Neuronal stem cell (in vitro differentiated cells): ENCODE measurements around the gene SPECC1L.
"Not testable (repeated sequence)": the region's sequence is repeated elsewhere in the genome, so short reads cannot be mapped to it uniquely, and the experiment has no call there.

ENCODE experiments used
- DNase-seq: peaks from one replicate; pipeline ENCODE4 v3.0.0-alpha.2; 2013; ENCODE audit warnings: low spot score
- H2AFZ ChIP-seq: one replicate; pipeline ENCODE4 v1.6.1; 2013; ENCODE audit warnings: mild to moderate bottlenecking, low read length, inconsistent platforms
- H2AK5ac ChIP-seq: 2 replicates; pipeline ENCODE4 v1.6.1; 2013; ENCODE audit warnings: low read depth, mild to moderate bottlenecking, inconsistent platforms, low read length, moderate library complexity, mixed read lengths
- H2BK120ac ChIP-seq: 2 replicates; pipeline ENCODE4 v1.6.1; 2013; ENCODE audit warnings: low read depth, mild to moderate bottlenecking, inconsistent platforms, low read length, moderate library complexity, mixed read lengths
- H2BK12ac ChIP-seq: one replicate; pipeline ENCODE4 v1.6.1; 2013; ENCODE audit warnings: low read length, inconsistent platforms
- H2BK15ac ChIP-seq: 2 replicates; pipeline ENCODE4 v1.6.1; 2013; ENCODE audit warnings: mild to moderate bottlenecking, low read length, inconsistent platforms, mixed read lengths
- H2BK5ac ChIP-seq: one replicate; pipeline ENCODE4 v1.6.1; 2013; ENCODE audit warnings: inconsistent platforms, mild to moderate bottlenecking, low read length, moderate library complexity
- H3K14ac ChIP-seq: one replicate; pipeline ENCODE4 v1.6.1; 2013; ENCODE audit warnings: low read length, inconsistent platforms
- H3K18ac ChIP-seq: 2 replicates; pipeline ENCODE4 v1.6.1; 2013; ENCODE audit warnings: low read length, inconsistent platforms
- H3K23ac ChIP-seq: 2 replicates; pipeline ENCODE4 v1.6.1; 2013; ENCODE audit warnings: low read depth, mild to moderate bottlenecking, mixed read lengths, low read length, inconsistent platforms; ENCODE audit not compliant: poor library complexity
- H3K27ac ChIP-seq: replicated peaks from 3 replicates; pipeline ENCODE4 v1.5.1; 2013; ENCODE audit warnings: low read length, inconsistent platforms
- H3K27me3 ChIP-seq, 3 experiments: 2 replicates each; pipeline ENCODE4 v1.6.1; 2013; ENCODE audit warnings: low read length in 3 of 3, mild to moderate bottlenecking in 2 of 3, inconsistent platforms in 1 of 3, low read depth in 1 of 3, mixed read lengths in 1 of 3, moderate library complexity in 1 of 3; ENCODE audit not compliant: control insufficient read depth in 3 of 3, insufficient read depth in 3 of 3
- H3K36me3 ChIP-seq, 2 donors: replicated peaks in 1 of 2; 2 replicates each; pipeline ENCODE4 v1.6.1; 2013; ENCODE audit warnings: low read length in 2 of 2; ENCODE audit not compliant: control insufficient read depth in 2 of 2, insufficient read depth in 2 of 2
- H3K4ac ChIP-seq: 2 replicates; pipeline ENCODE4 v1.6.1; 2013; ENCODE audit warnings: inconsistent platforms, mild to moderate bottlenecking, low read length, moderate library complexity
- H3K4me1 ChIP-seq, 2 donors: 1 replicate in 1 of 2; 2 replicates in 1 of 2; pipeline ENCODE4 v1.6.1; 2013; ENCODE audit warnings: low read length in 2 of 2, low read depth in 1 of 2; ENCODE audit not compliant: control insufficient read depth in 2 of 2, insufficient read depth in 1 of 2
- H3K4me2 ChIP-seq: one replicate; pipeline ENCODE4 v1.6.1; 2013; ENCODE audit warnings: mild to moderate bottlenecking, low read length, inconsistent platforms; ENCODE audit not compliant: insufficient read depth, poor library complexity, severe bottlenecking
- H3K4me3 ChIP-seq, 2 donors: 2 replicates each; pipeline ENCODE4 v1.5.1; 2013; ENCODE audit warnings: low read length in 2 of 2, mild to moderate bottlenecking in 2 of 2, inconsistent platforms in 1 of 2, moderate library complexity in 1 of 2
- H3K79me1 ChIP-seq: one replicate; pipeline ENCODE4 v1.6.1; 2013; ENCODE audit warnings: low read depth, mild to moderate bottlenecking, inconsistent platforms, low read length, moderate library complexity
- H3K9ac ChIP-seq: one replicate; pipeline ENCODE4 v1.6.1; 2013; ENCODE audit warnings: mild to moderate bottlenecking, low read depth, low read length, inconsistent platforms; ENCODE audit not compliant: poor library complexity
- H3K9me3 ChIP-seq, 2 donors: replicated peaks in 1 of 2; 2 replicates each; pipeline versions ENCODE3 to v1.6.1; 2013; ENCODE audit warnings: low read length in 2 of 2, mild to moderate bottlenecking in 2 of 2, inconsistent platforms in 1 of 2, low read depth in 1 of 2, mixed read lengths in 1 of 2, moderate library complexity in 1 of 2; ENCODE audit not compliant: control insufficient read depth in 2 of 2, insufficient read depth in 1 of 2
- H4K8ac ChIP-seq: one replicate; pipeline ENCODE4 v1.6.1; 2013; ENCODE audit warnings: low read depth, mild to moderate bottlenecking, inconsistent platforms, low read length, moderate library complexity
- H4K91ac ChIP-seq: one replicate; pipeline ENCODE4 v1.6.1; 2013; ENCODE audit warnings: low read length, low read depth, mild to moderate bottlenecking, inconsistent platforms; ENCODE audit not compliant: poor library complexity
- WGBS, 2 donors: extraction: QIAGEN DNeasy Blood & Tissue Kit; methylation state at CpG; one replicate each; pipeline ENCODE4 v1.1.7; 2013; ENCODE audit warnings: missing lambda C conversion rate in 2 of 2, mixed read lengths in 1 of 2; ENCODE audit not compliant: insufficient read length in 2 of 2, insufficient replicate concordance in 1 of 2; ENCODE audit errors: extremely low coverage in 2 of 2; 5-methylcytosine and 5-hydroxymethylcytosine counted together

SPECC1L gene

DNA sequence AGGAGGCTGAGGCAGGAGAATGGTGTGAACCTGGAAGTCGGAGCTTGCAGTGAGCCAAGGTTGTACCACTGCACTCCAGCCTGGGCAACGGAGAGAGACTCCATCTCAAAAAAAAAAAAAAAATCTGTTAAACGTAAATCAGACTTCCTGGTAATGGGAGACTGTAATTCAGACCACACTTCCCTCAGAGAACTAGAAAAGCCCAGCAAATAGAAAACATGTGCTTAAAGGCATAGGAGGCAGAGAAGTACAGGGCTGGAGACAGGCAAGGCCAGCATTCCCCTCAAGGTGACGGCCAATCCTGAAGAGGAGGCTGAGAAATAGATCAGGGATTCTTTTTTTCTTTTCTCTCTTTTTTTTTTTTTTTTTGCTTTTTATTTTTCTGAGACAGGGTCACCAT, 34.0 kb upstream of the SPECC1L start:
- no peak overlapping the region for H3K27ac ChIP-seq
- no peak for DNase-seq
- H2BK15ac ChIP-seq = no peak overlapping the region
- H4K8ac ChIP-seq = no peak overlapping the region
- H3K4me2 ChIP-seq = no peak overlapping the region
- H3K18ac ChIP-seq = no peak overlapping the region
- H4K91ac ChIP-seq = no peak overlapping the region
- H2BK12ac ChIP-seq = no peak overlapping the region
- H3K4ac ChIP-seq = no peak overlapping the region
- no peaks in the 10 kb centered on the region for H3K27me3 ChIP-seq
- H2BK120ac ChIP-seq = no peak overlapping the region
- no peak overlapping the region for H2BK5ac ChIP-seq
- H3K4me3 ChIP-seq = no peak overlapping the region
- no peak overlapping the region for H3K23ac ChIP-seq
- no peak overlapping the region for H3K9ac ChIP-seq
- no CpG with 5 or more reads among the region's 4 CpGs for WGBS, 2 donors
- no peak overlapping the region for H2AFZ ChIP-seq
- no peaks in the 10 kb centered on the region for H3K9me3 ChIP-seq
- no peaks in the 10 kb centered on the region for H3K4me1 ChIP-seq
- H3K79me1 ChIP-seq = no peaks in the 10 kb centered on the region
- H3K14ac ChIP-seq = no peak overlapping the region
- H3K36me3 ChIP-seq = no peaks in the 10 kb centered on the region
- H2AK5ac ChIP-seq = no peak overlapping the region

DNA sequence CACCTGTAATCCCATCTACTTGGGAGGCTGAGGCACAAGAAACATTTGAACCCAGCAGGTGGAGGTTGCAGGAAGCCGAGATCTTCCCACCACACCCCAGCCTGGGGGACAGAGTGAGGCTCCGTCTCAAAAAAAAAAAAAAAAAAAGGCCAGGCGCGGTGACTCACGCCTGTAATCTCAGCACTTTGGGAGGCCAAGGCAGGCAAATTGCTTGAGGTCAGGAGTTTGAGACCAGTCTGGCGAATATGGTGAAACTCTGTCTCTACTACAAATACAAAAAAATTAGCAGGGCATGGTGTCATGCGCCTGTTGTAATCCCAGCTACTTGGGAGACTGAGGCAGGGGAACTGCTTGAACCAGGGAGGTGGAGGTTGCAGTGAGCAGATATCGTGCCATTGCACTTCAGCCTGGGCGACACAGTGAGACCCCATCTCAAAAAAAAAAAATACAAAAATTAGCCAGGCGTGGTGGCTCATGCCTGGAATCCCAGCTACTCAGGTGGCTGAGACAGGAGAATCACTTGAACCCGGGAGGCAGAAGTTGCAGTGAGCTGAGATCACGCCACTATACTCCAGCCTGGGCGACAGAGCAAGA, 32.4 kb upstream of the SPECC1L start:
- not testable (repeated sequence) for H4K8ac ChIP-seq, H3K9ac ChIP-seq, H2BK120ac ChIP-seq, H2AFZ ChIP-seq, DNase-seq, H3K18ac ChIP-seq, H3K36me3 ChIP-seq, H3K4me3 ChIP-seq, H2AK5ac ChIP-seq, H3K9me3 ChIP-seq, H4K91ac ChIP-seq, H3K4me2 ChIP-seq, H2BK5ac ChIP-seq, H3K27ac ChIP-seq, H2BK12ac ChIP-seq, H3K79me1 ChIP-seq, H3K23ac ChIP-seq, H3K27me3 ChIP-seq, H2BK15ac ChIP-seq, H3K14ac ChIP-seq, H3K4ac ChIP-seq
- H3K4me1 ChIP-seq = peaks cover 5 to 11% of the 10 kb centered on the region in 2 donors
- WGBS, 2 donors = no CpG with 5 or more reads among the region's 13 CpGs

DNA sequence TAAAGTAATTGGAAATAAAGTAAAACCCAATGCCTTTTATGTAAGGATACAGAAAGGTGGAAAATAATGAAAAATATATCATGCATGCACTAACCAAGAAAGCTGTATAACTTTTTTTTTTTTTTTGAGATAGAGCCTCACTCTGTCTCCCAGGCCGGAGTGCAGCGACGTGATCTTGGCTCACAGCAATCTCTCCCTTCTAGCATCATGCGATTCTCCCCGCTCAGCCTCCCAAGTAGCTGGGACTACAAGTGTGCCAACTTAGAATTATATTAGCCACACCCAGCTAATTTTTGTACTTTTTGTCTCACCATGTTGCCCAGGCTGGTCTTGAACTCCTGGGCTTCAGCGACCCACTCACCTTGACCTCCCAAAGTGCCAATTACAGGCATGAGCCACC, 30.2 kb upstream of the SPECC1L start:
- H2BK120ac ChIP-seq = no peak overlapping the region
- no peak overlapping the region for H2BK12ac ChIP-seq
- H3K4me1 ChIP-seq = peaks cover 7 to 15% of the 10 kb centered on the region in 2 donors
- H3K9me3 ChIP-seq = no peaks in the 10 kb centered on the region
- no peak overlapping the region for H3K27ac ChIP-seq
- H2BK5ac ChIP-seq = no peak overlapping the region
- no peak overlapping the region for H3K4me3 ChIP-seq
- H2AK5ac ChIP-seq = no peak overlapping the region
- H4K8ac ChIP-seq = no peak overlapping the region
- no peak overlapping the region for H2BK15ac ChIP-seq
- H3K14ac ChIP-seq = no peak overlapping the region
- no peak for DNase-seq
- no peak overlapping the region for H2AFZ ChIP-seq
- H4K91ac ChIP-seq = no peak overlapping the region
- WGBS, 2 donors = no CpG with 5 or more reads among the region's 6 CpGs
- H3K79me1 ChIP-seq = no peaks in the 10 kb centered on the region
- H3K23ac ChIP-seq = no peak overlapping the region
- H3K27me3 ChIP-seq = no peaks in the 10 kb centered on the region
- H3K4me2 ChIP-seq = no peak overlapping the region
- H3K9ac ChIP-seq = no peak overlapping the region
- no peaks in the 10 kb centered on the region for H3K36me3 ChIP-seq
- no peak overlapping the region for H3K4ac ChIP-seq
- H3K18ac ChIP-seq = no peak overlapping the region

DNA sequence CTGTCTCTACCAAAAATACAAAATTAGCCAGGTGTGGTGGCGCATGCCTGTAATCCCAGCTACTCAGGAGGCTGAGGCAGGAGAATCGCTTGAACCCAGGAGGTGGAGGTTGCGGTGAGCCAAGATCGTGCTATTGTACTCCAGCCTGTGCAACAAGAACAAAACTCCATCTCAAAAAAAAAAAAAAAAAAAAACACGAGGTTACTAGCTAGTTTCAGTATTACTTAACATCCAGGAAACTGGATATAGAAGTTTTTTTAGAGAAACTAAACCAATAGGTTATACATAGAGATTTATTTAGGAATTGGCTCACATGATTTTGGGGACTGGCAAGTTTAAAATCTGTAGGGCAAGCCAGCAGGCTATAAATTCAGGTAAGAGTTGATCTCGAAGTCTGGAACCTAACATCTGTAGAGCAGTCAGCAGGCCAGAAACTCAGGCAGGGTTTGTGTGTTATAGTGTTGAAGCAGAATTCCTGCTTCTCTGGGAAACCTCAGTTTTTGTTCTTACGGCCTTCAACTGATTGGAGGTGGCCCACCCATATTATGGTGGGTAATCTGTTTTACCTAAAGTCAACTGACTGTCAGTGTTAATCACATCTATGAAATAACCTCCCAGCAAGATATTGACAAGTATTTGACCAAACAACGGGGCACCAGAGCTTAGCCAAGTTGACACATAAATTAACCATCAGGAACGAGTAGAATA, 29.5 kb upstream of the SPECC1L start:
- not testable (repeated sequence) for H3K4me3 ChIP-seq

More for the DNA sequence above, 29.5 kb upstream of the SPECC1L start:
- not testable (repeated sequence) for H4K8ac ChIP-seq, H2BK15ac ChIP-seq, H3K4me2 ChIP-seq, H4K91ac ChIP-seq, H3K18ac ChIP-seq, H2BK12ac ChIP-seq, H2AFZ ChIP-seq, H3K14ac ChIP-seq, H3K27ac ChIP-seq, H3K36me3 ChIP-seq, H3K9ac ChIP-seq, H3K79me1 ChIP-seq, H3K9me3 ChIP-seq, DNase-seq, H3K4ac ChIP-seq, H2AK5ac ChIP-seq, H3K23ac ChIP-seq, H2BK120ac ChIP-seq, H2BK5ac ChIP-seq, H3K27me3 ChIP-seq
- WGBS, 2 donors = no CpG with 5 or more reads among the region's 9 CpGs
- peaks cover 7 to 15% of the 10 kb centered on the region in 2 donors for H3K4me1 ChIP-seq
